GM12878 (cell line): Measurements from ENCODE around the gene DXO. TPM values are rescaled to one million over a fixed set of nuclear protein-coding genes. Genes with fewer than 3 reads are reported as not detected.

Experiments
- ATAC-seq: fragments of 200-7000 bp; cut with Tn5 transposase; 3 replicates; pipeline ENCODE4 v1.9.1; 2020; ENCODE audit warnings: mild to moderate bottlenecking, moderate library complexity
- BruUV-seq: library from RNA; stranded (reverse); fragments of 400-500 nt; replicated peaks from 2 replicates; lab custom pipeline; 2021; lab: Mats Ljungman, UMichigan
- CTCF ChIA-PET: fragments of 300-600 bp; sonication (Branson Sonifier 250); formaldehyde crosslinking; extraction: SDS; loops from one replicate; lab custom pipeline; 2021; ENCODE audit warnings: inconsistent platforms; lab: Yijun Ruan, JAX
- POLR2A ChIA-PET: fragments of 350-600 bp; formaldehyde crosslinking; extraction: SDS; loops from one replicate; lab custom pipeline; 2021; ENCODE audit warnings: inconsistent platforms; lab: Charles Lee
- RAD21 ChIA-PET: fragments of 300-600 bp; sonication (Branson Sonifier 250); formaldehyde crosslinking; loops from one replicate; lab custom pipeline; 2023; ENCODE audit warnings: antibody characterized with exemption; ENCODE audit not compliant: unreplicated experiment; lab: Charles Lee
- SMC1A ChIA-PET: fragments of 300-600 bp; sonication (Branson Sonifier 250); formaldehyde crosslinking; loops from one replicate; lab custom pipeline; 2023; ENCODE audit not compliant: unreplicated experiment, uncharacterized antibody; lab: Charles Lee
- DNase-seq: peaks from one replicate; pipeline ENCODE4 v3.0.0-alpha.2; 2011; ENCODE audit warnings: low read depth, low spot score
- FAIRE-seq: peaks from 3 replicates; lab custom pipeline; 2011; peaks lifted over from hg19 to GRCh38; lab: Jason Lieb, UNC
- H2AFZ ChIP-seq: 2 replicates; pipeline ENCODE4 v1.6.0; 2011; ENCODE audit warnings: low read depth, low read length, control low read depth; ENCODE audit not compliant: control insufficient read depth
- H3K27ac ChIP-seq: 2 replicates; pipeline ENCODE4 v1.5.1; 2011; ENCODE audit warnings: control low read depth; ENCODE audit not compliant: control insufficient read depth, insufficient read depth
- H3K27me3 ChIP-seq, 2 experiments: replicated peaks in 1 of 2; 2 replicates each; pipeline versions ENCODE4 v1.6.0 to v1.6.1; 2011; ENCODE audit warnings: low read length in 1 of 2; ENCODE audit not compliant: control insufficient read depth in 2 of 2, insufficient read depth in 2 of 2
- H3K36me3 ChIP-seq, 2 experiments: 2 replicates each; pipeline ENCODE4 v1.5.1; 2011; ENCODE audit warnings: low read length in 1 of 2; ENCODE audit not compliant: control insufficient read depth in 2 of 2, insufficient read depth in 2 of 2
- H3K4me1 ChIP-seq: 2 replicates; pipeline ENCODE4 v1.6.1; 2011; ENCODE audit warnings: mild to moderate bottlenecking, low read length, moderate library complexity, mixed read lengths; ENCODE audit not compliant: control insufficient read depth, insufficient read depth
- H3K4me2 ChIP-seq: 2 replicates; pipeline ENCODE4 v1.6.0; 2011; ENCODE audit warnings: control low read depth; ENCODE audit not compliant: control insufficient read depth, insufficient read depth
- H3K4me3 ChIP-seq: fragments of 200-600 bp; sonication (generic); 2 replicates; pipeline ENCODE4 v1.5.1; 2016
- H3K79me2 ChIP-seq: 2 replicates; pipeline ENCODE4 v1.6.0; 2011; ENCODE audit warnings: low read length; ENCODE audit not compliant: control insufficient read depth, insufficient read depth
- H3K9ac ChIP-seq: 2 replicates; pipeline ENCODE4 v1.8.0; 2011; ENCODE audit warnings: low read length, control low read depth, mixed read lengths; ENCODE audit not compliant: control insufficient read depth, insufficient read depth
- H3K9me3 ChIP-seq: replicated peaks from 3 replicates; pipeline ENCODE4 v1.5.1; 2011; ENCODE audit warnings: mild to moderate bottlenecking, low read length; ENCODE audit not compliant: control insufficient read depth, insufficient read depth
- H4K20me1 ChIP-seq: 2 replicates; pipeline ENCODE4 v1.6.0; 2011; ENCODE audit not compliant: control insufficient read depth, insufficient read depth
- ATF2 ChIP-seq: IDR thresholded peaks from 2 replicates; pipeline ENCODE4 v1.6.1; 2012; ENCODE audit warnings: low read length, inconsistent platforms
- NFYA ChIP-seq: IDR thresholded peaks from 2 replicates; pipeline ENCODE4 v1.6.1; 2011; ENCODE audit warnings: low read depth, mild to moderate bottlenecking, low read length, improper control_type of control experiment, borderline replicate concordance
- NR2F1 ChIP-seq: fragments of 450-650 bp; conservative IDR thresholded peaks from 2 replicates; pipeline ENCODE4 v1.6.1; 2017; ENCODE audit warnings: mild to moderate bottlenecking
- SREBF1 ChIP-seq: IDR thresholded peaks from 2 replicates; pipeline ENCODE4 v1.6.1; 2012; ENCODE audit warnings: mild to moderate bottlenecking, low read length
- USF2 ChIP-seq: IDR thresholded peaks from 2 replicates; pipeline ENCODE4 v1.6.1; 2011; ENCODE audit warnings: low read depth, low read length, improper control_type of control experiment, borderline replicate concordance
- WGBS: methylation state at CpG from one replicate; pipeline ENCODE4 v1.1.6; 2016; ENCODE audit warnings: low lambda C conversion rate; ENCODE audit not compliant: insufficient replicate concordance, insufficient coverage; ENCODE audit errors: missing lambda C conversion rate; 5-methylcytosine and 5-hydroxymethylcytosine counted together
- in situ Hi-C: fragments of 300-500 bp; cut with MboI; formaldehyde crosslinking; loops from 9 replicates; pipeline ENCODE4 v1.14.3; 2018; ENCODE audit warnings: mixed read lengths
- intact Hi-C: fragments of 100-400 bp; cut with micrococcal nuclease; formaldehyde crosslinking; loops from one replicate; pipeline ENCODE4 v1.14.2; 2022; ENCODE audit not compliant: unreplicated experiment
- polyA plus RNA-seq, 11 experiments: library from polyadenylated mRNA; depleted of rRNA in 4 of 11; unstranded in 6 of 11; stranded (reverse) in 5 of 11; fragments of >200 nt; fragmentation: Nextera tagmentation in 4 of 11; fragmentation: Illumina TruSeq in 1 of 11; extraction: Ambion mirVana in 4 of 11; extraction: Trizol in 1 of 11; gene quantifications; 1 replicate in 1 of 11; 2 replicates in 10 of 11; pipeline versions ENCODE4 v1.2.1 to v1.2.3, GENCODE V29; 2011 to 2016; ENCODE audit warnings: inconsistent platforms in 2 of 11, missing spikeins in 2 of 11, low read depth in 1 of 11
- total RNA-seq, 4 experiments: library from RNA; depleted of rRNA in 3 of 4; stranded (reverse); fragments of >200 nt in 3 of 4; fragmentation: Illumina TruSeq in 1 of 4; extraction: Trizol in 1 of 4; gene quantifications; 2 replicates each; pipeline versions ENCODE4 v1.2.1 to v1.2.3, GENCODE V29; 2013 to 2021

The DXO gene
- total and polyA plus RNA-seq, 10 of the 15 experiments (the other 5 are each of a cell fraction or from before 2014, with no cell fraction given), result 4.5 to 21.4 (median 16.3) TPM

GRCh38 chr6:31927242-31927862 lies 44.6 kb downstream of the DXO start, which contains the start of gene C2:
TSS of gene C2 (plus strand) at chr6:31927717. CDS start at chr6:31927753, 36 bp downstream.
- ATAC-seq (no peak), FAIRE-seq (no peak), DNase-seq (no peak)
- Histone ChIP-seq H3K79me2 (no peaks in the 10 kb centered on the region), H3K9ac (no peak within 1 kb of the TSS), H3K27ac (no peak within 1 kb of the TSS), H2AFZ (no peak within 1 kb of the TSS), H3K4me1 (no peaks in the 10 kb centered on the region), H4K20me1 (no peaks in the 10 kb centered on the region), H3K27me3 (no peaks in the 10 kb centered on the region), H3K36me3 (no peaks in the 10 kb centered on the region), H3K4me2 (no peak within 1 kb of the TSS), H3K4me3 (no peak within 1 kb of the TSS), H3K9me3 (peaks cover 1% of the 10 kb centered on the region; the same call in 1 of the 3 replicates)
- ChIA-PET POLR2A (no interaction called here), RAD21 (no interaction called here), SMC1A (no interaction called here), CTCF (interaction anchor here (1.0 kb wide), 1 partner anchor 191 kb away, joined by 3 read pairs; no protein-coding TSS in a partner anchor)
- TF ChIP-seq SREBF1 (no peak), NFYA (no peak), USF2 (no peak), NR2F1 (no peak), ATF2 (no peak)
- intact Hi-C loops (no loop called here), in situ Hi-C loops (no loop called here)
- 46% methylated on average over 11 of the region's 11 CpGs for WGBS
- no TSS peak for BruUV-seq
